Lower leg skin (tissue), 4 donors: ENCODE data around the gene RAPGEF5. TPM values are rescaled to one million over a fixed set of nuclear protein-coding genes. Genes with fewer than 3 reads are reported as not detected.

Experiments used
- DNase-seq, 2 donors: peaks; one replicate each; pipeline ENCODE4 v3.0.0-alpha.2; 2019; ENCODE audit warnings: low spot score in 2 of 2
- H3K4me3 ChIP-seq: fragments of 200-600 bp; sonication (generic); 2 replicates; pipeline ENCODE4 v1.5.1; 2017; ENCODE audit warnings: mild to moderate bottlenecking, low read depth; ENCODE audit not compliant: poor library complexity, severe bottlenecking
- CTCF ChIP-seq, 3 donors: fragments of 450-650 bp; IDR thresholded peaks; one replicate each; pipeline ENCODE4 v1.5.1; 2016; ENCODE audit warnings: antibody characterized with exemption in 3 of 3, mild to moderate bottlenecking in 3 of 3, moderate library complexity in 2 of 3
- POLR2A ChIP-seq, 2 donors: fragments of 450-650 bp; IDR thresholded peaks; one replicate each; pipeline ENCODE4 v1.6.1; 2016 to 2017; ENCODE audit warnings: antibody characterized with exemption in 2 of 2, mild to moderate bottlenecking in 1 of 2, moderate library complexity in 1 of 2
- WGBS, 2 donors: methylation state at CpG; one replicate each; pipeline ENCODE4 v1.1.5; 2018; 5-methylcytosine and 5-hydroxymethylcytosine counted together
- intact Hi-C: fragments of 100-400 bp; cut with DNase I; formaldehyde crosslinking; loops from one replicate; pipeline ENCODE4 v1.15.0; 2023; ENCODE audit warnings: low total_unique reads
- total RNA-seq, 4 donors: library from RNA; depleted of rRNA; stranded (reverse); fragments of >200 nt; gene quantifications; one replicate each; pipeline ENCODE4 v1.1.0, GENCODE V29; 2016

Gene RAPGEF5
- total RNA-seq, 4 donors from 2014 or later = 19.4 to 47.7 (median 25.2) TPM

DNA sequence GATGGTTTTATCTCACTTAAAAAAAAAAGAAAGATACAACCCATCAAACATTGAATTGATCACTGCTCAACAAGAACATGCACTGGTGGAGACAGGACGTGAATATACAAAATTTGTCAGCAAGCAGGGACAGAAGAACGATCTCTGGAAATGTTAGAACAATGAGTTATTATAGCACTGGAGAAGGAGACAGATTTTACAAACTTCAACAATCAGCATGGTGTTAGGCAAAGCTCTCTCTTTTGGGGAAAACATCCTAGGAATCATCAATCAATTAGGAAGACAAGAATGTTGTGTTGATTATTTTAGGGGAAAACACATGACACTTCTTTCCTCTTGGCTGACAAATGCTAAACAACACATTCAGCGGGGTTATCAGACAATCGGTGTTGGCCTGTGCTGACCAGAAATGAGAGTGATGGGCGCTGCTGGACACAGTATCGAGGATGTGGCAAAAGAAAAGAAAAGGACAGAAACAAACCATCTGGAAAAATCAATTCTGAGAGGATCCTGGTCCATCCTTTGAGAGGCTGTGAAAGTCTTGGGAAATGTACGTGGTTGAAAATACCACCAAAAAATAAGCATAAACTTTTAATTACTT is 103.9 kb downstream of the RAPGEF5 start:
- 74% methylated on average over 7 of the region's 7 CpGs for WGBS, 2 donors
- intact Hi-C loops = no loop called here
- H3K4me3 ChIP-seq = no peak overlapping the region
- DNase-seq = no peak
- no peak for TF ChIP-seq POLR2A (IDR thresholded peaks at IDR 0.05)
- no peak for TF ChIP-seq CTCF (IDR thresholded peaks at IDR 0.05)

DNA sequence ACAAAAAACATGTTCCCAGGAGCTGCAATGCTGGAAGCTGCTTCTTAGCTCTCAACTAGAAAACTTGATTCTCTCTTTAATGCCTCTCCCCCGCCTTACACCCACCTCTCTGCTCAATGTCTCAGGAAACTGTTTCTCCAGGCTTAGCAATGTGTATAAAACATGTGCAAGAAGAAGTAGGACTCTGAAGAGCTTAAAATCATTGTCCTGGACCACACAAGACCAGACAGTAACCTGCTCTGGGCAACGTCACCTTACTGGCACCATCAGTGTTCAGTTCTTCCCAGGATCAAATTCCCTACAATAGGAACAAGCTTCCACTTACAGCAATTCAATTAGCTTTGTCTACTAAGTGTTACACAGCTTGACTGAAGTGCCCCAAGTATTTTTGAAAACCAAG is 104.9 kb downstream of the RAPGEF5 start:
- TF ChIP-seq CTCF (IDR thresholded peaks at IDR 0.05) = no peak
- no peak for TF ChIP-seq POLR2A (IDR thresholded peaks at IDR 0.05)
- intact Hi-C loops = no loop called here
- WGBS, 2 donors = 84 to 86% methylated on average over 2 of the region's 2 CpGs
- DNase-seq = no peak
- no peak overlapping the region for H3K4me3 ChIP-seq

GRCh38 chr7:22251281-22251680 is 105.7 kb downstream of the RAPGEF5 start:
- no peak overlapping the region for H3K4me3 ChIP-seq
- DNase-seq = no peak
- 86 to 91% methylated on average over 2 of the region's 2 CpGs for WGBS, 2 donors
- intact Hi-C loops = no loop called here
- TF ChIP-seq CTCF (IDR thresholded peaks at IDR 0.05) (no peak), POLR2A (IDR thresholded peaks at IDR 0.05) (no peak)

GRCh38 chr7:22250390-22250789 is 106.6 kb downstream of the RAPGEF5 start:
- no peak for TF ChIP-seq CTCF (IDR thresholded peaks at IDR 0.05)
- no peak for TF ChIP-seq POLR2A (IDR thresholded peaks at IDR 0.05)
- no peak overlapping the region for H3K4me3 ChIP-seq
- 78 to 84% methylated on average over 4 of the region's 4 CpGs for WGBS, 2 donors
- intact Hi-C loops = no loop called here
- DNase-seq = no peak

GRCh38 chr7:22248111-22248809 is 108.7 kb downstream of the RAPGEF5 start:
- H3K4me3 ChIP-seq = no peak overlapping the region
- no peak for TF ChIP-seq POLR2A (IDR thresholded peaks at IDR 0.05)
- TF ChIP-seq CTCF (IDR thresholded peaks at IDR 0.05) = no peak
- DNase-seq = no peak
- intact Hi-C loops = no loop called here
- 90% methylated on average over 7 of the region's 7 CpGs for WGBS, 2 donors
